Upper lobe of left lung (tissue), 6 donors: Measurements from ENCODE around the gene SERGEF. TPM values are rescaled to one million over a fixed set of nuclear protein-coding genes. Genes with fewer than 3 reads are reported as not detected.

Experiments used
- ATAC-seq, 2 donors: fragments of 200-7000 bp; cut with Tn5 transposase; one replicate each; pipeline ENCODE4 v1.9.1; 2022; ENCODE audit warnings: mild to moderate bottlenecking in 2 of 2, moderate library complexity in 2 of 2; ENCODE audit not compliant: low FRiP score in 2 of 2
- DNase-seq, 2 donors: peaks; one replicate each; pipeline ENCODE4 v3.0.0-alpha.2; 2019 to 2020
- H3K27ac ChIP-seq, 4 donors: fragments of 200-600 bp; sonication (generic); one replicate each; pipeline ENCODE4 v1.5.1; 2016 to 2019
- H3K27me3 ChIP-seq, 4 donors: fragments of 200-600 bp; sonication (generic); one replicate each; pipeline ENCODE4 v1.5.1; 2017 to 2019
- H3K36me3 ChIP-seq, 4 donors: fragments of 200-600 bp; sonication (generic); one replicate each; pipeline ENCODE4 v1.5.1; 2016 to 2019
- H3K4me1 ChIP-seq, 4 donors: fragments of 200-600 bp; sonication (generic); one replicate each; pipeline ENCODE4 v1.5.1; 2018 to 2019
- H3K4me3 ChIP-seq, 4 donors: fragments of 200-600 bp; sonication (generic); one replicate each; pipeline ENCODE4 v1.5.1; 2017 to 2019; ENCODE audit warnings: mild to moderate bottlenecking in 2 of 4, moderate library complexity in 1 of 4
- H3K9me3 ChIP-seq, 4 donors: fragments of 200-600 bp; sonication (generic); one replicate each; pipeline ENCODE4 v1.5.1; 2018 to 2019
- CTCF ChIP-seq, 6 experiments: fragments of 450-650 bp in 4 of 6; fragments of 200-600 bp in 2 of 6; sonication (generic) in 2 of 6; IDR thresholded peaks; one replicate each; pipeline ENCODE4 v1.5.1; 2016 to 2019; ENCODE audit warnings: antibody characterized with exemption in 6 of 6
- EP300 ChIP-seq, 4 donors: sonication (generic); formaldehyde crosslinking; IDR thresholded peaks; one replicate each; pipeline ENCODE4 v1.5.1; 2017; ENCODE audit warnings: antibody characterized with exemption in 4 of 4, control low read depth in 2 of 4
- POLR2A ChIP-seq, 4 donors: fragments of 450-650 bp; IDR thresholded peaks; one replicate each; pipeline ENCODE4 v1.5.1; 2016 to 2017; ENCODE audit warnings: antibody characterized with exemption in 4 of 4, mild to moderate bottlenecking in 2 of 4
- POLR2AphosphoS5 ChIP-seq, 2 donors: sonication (generic); formaldehyde crosslinking; IDR thresholded peaks; one replicate each; pipeline ENCODE4 v1.5.1; 2017; ENCODE audit warnings: antibody characterized with exemption in 2 of 2
- WGBS, 2 donors: methylation state at CpG; one replicate each; pipeline ENCODE4 v1.1.5; 2017 to 2018; 5-methylcytosine and 5-hydroxymethylcytosine counted together
- total RNA-seq, 6 donors: library from RNA; depleted of rRNA in 4 of 6; stranded (reverse); fragments of >200 nt in 4 of 6; gene quantifications; one replicate each; pipeline versions ENCODE4 v1.1.0 to v1.2.1, GENCODE V29; 2016 to 2021
- donor health status: DM: no; HTN: no; CAD: no; lungs with moderate emphysema.
- donor health status: DM: no; HTN: yes; CAD: no; lungs with severe emphysema.

The SERGEF gene
- total RNA-seq, 6 donors from 2014 or later, result 21.7 to 40.5 (median 34.8) TPM

DNA sequence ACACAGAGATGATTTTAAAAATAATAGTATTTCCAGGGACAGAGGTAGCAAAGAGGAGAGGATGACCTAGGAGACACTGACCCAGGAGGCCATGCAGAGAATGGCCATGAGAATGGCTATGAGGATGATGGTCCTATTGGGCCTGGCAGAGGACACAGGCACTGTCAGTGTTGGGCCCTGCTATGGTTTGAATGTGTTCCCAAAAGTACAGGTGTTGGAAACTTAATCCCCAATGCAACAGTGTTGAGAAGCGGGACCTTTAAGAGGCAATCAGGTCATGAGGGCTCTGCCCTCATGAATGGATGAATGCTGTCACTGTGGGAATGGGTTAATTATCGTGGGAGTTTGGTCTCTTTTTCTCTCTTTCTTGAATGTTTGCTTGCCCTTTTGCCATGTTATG is 216.7 kb downstream of the SERGEF start:
- 92 to 95% methylated on average over 2 of the region's 2 CpGs for WGBS, 2 donors
- H3K4me3 ChIP-seq, result no peak overlapping the region
- H3K4me1 ChIP-seq, result no peaks in the 10 kb centered on the region
- TF ChIP-seq CTCF (IDR thresholded peaks at IDR 0.05), result no peak
- TF ChIP-seq EP300 (IDR thresholded peaks at IDR 0.05), result no peak
- no peak for TF ChIP-seq POLR2A (IDR thresholded peaks at IDR 0.05)
- no peak for TF ChIP-seq POLR2AphosphoS5 (IDR thresholded peaks at IDR 0.05)
- H3K36me3 ChIP-seq, result no peaks in the 10 kb centered on the region
- DNase-seq, result no peak
- H3K9me3 ChIP-seq, result no peaks in the 10 kb centered on the region
- ATAC-seq, result no peak
- no peak overlapping the region for H3K27ac ChIP-seq
- H3K27me3 ChIP-seq, result no peaks in the 10 kb centered on the region

DNA sequence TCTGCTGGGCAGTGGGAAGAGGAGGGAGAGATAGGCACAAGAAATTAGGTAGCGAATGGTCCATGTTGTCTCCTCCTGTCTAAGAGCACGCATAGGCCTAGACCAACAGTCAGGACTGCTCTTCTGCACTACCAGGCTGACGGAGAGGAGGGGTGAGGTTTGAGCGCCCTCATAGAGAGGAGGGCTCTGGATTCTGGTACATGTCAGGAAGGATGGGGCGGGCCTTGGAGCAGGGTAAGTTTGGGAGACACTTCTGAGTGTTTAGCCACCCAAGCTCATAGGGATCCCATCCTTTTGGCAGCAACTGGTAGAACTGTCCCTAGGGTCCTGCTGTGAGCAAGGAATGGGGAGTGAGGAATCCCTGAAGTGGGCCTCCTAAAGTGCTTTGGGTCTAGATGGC is 217.9 kb downstream of the SERGEF start:
- H3K27me3 ChIP-seq, result no peaks in the 10 kb centered on the region
- DNase-seq, result no peak
- no peaks in the 10 kb centered on the region for H3K36me3 ChIP-seq
- H3K4me1 ChIP-seq, result no peaks in the 10 kb centered on the region
- 92 to 97% methylated on average over 5 of the region's 5 CpGs for WGBS, 2 donors
- no peak for ATAC-seq
- no peaks in the 10 kb centered on the region for H3K9me3 ChIP-seq
- H3K27ac ChIP-seq, result no peak overlapping the region
- no peak for TF ChIP-seq POLR2A (IDR thresholded peaks at IDR 0.05)
- TF ChIP-seq POLR2AphosphoS5 (IDR thresholded peaks at IDR 0.05), result no peak
- TF ChIP-seq CTCF (IDR thresholded peaks at IDR 0.05), result no peak
- no peak for TF ChIP-seq EP300 (IDR thresholded peaks at IDR 0.05)
- H3K4me3 ChIP-seq, result no peak overlapping the region

GRCh38 chr11:17793642-17794170 is 219.1 kb downstream of the SERGEF start:
- no peak for ATAC-seq
- 78 to 91% methylated on average over 1 to 7 of the region's 7 CpGs for WGBS, 2 donors

GRCh38 chr11:17792161-17792560 is 220.7 kb downstream of the SERGEF start:
- TF ChIP-seq POLR2A (IDR thresholded peaks at IDR 0.05) (no peak), EP300 (IDR thresholded peaks at IDR 0.05) (no peak), POLR2AphosphoS5 (IDR thresholded peaks at IDR 0.05) (no peak), CTCF (IDR thresholded peaks at IDR 0.05) (no peak)
- Histone ChIP-seq H3K4me1 (no peaks in the 10 kb centered on the region), H3K27ac (no peak overlapping the region), H3K27me3 (no peaks in the 10 kb centered on the region), H3K36me3 (no peaks in the 10 kb centered on the region), H3K4me3 (no peak overlapping the region), H3K9me3 (no peaks in the 10 kb centered on the region)
- ATAC-seq (no peak), DNase-seq (peak in 1 of 2 donors; percentile 22)
- WGBS, 2 donors, result 75 to 95% methylated on average over 8 to 9 of the region's 9 CpGs

More at GRCh38 chr11:17793642-17794170, 219.1 kb downstream of the SERGEF start:
- no peaks in the 10 kb centered on the region for H3K9me3 ChIP-seq
- no peak overlapping the region for H3K4me3 ChIP-seq
- H3K27me3 ChIP-seq, result no peaks in the 10 kb centered on the region
- H3K36me3 ChIP-seq, result no peaks in the 10 kb centered on the region
- DNase-seq, result no peak
- no peak for TF ChIP-seq EP300 (IDR thresholded peaks at IDR 0.05)
- TF ChIP-seq POLR2A (IDR thresholded peaks at IDR 0.05), result no peak
- no peak for TF ChIP-seq POLR2AphosphoS5 (IDR thresholded peaks at IDR 0.05)
- no peak for TF ChIP-seq CTCF (IDR thresholded peaks at IDR 0.05)
- H3K4me1 ChIP-seq, result no peaks in the 10 kb centered on the region
- H3K27ac ChIP-seq, result no peak overlapping the region

DNA sequence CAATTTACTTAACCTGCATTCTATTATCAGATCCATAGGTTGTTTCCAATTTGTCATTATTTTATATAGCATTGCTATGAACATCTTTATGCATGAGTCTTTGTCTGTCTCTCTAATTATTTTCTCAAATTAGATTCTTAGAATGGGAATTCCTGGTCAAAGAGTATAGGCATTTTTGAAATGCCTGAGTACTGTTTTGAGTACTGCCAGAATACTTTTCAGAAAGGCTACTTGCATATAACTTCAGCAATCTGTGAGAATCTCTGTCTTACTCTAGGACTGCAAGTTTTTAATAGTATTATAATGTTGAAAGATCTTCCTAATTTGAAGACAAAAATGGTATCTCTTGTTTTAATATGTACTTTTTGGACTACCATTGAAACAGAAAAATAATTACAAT is 221.7 kb downstream of the SERGEF start:
- no peaks in the 10 kb centered on the region for H3K27me3 ChIP-seq
- no peak overlapping the region for H3K4me3 ChIP-seq
- no peaks in the 10 kb centered on the region for H3K9me3 ChIP-seq
- DNase-seq (no peak), ATAC-seq (no peak)
- H3K4me1 ChIP-seq, result no peaks in the 10 kb centered on the region
- TF ChIP-seq CTCF (IDR thresholded peaks at IDR 0.05) (no peak), POLR2A (IDR thresholded peaks at IDR 0.05) (no peak), EP300 (IDR thresholded peaks at IDR 0.05) (no peak), POLR2AphosphoS5 (IDR thresholded peaks at IDR 0.05) (no peak)
- H3K36me3 ChIP-seq, result no peaks in the 10 kb centered on the region
- no peak overlapping the region for H3K27ac ChIP-seq
